Coronary artery (tissue), 2 donors: Measurements from ENCODE around the gene ZNF358.

ENCODE experiments used
- DNase-seq: peaks from one replicate; pipeline ENCODE4 v3.0.0-alpha.2; 2017; ENCODE audit warnings: low spot score
- H3K27ac ChIP-seq, 2 donors: fragments of 200-600 bp; sonication (generic); one replicate each; pipeline ENCODE4 v1.5.1; 2016 to 2019
- H3K4me3 ChIP-seq: fragments of 200-600 bp; sonication (generic); 2 replicates; pipeline ENCODE4 v1.5.1; 2016; ENCODE audit warnings: mild to moderate bottlenecking, moderate library complexity
- CTCF ChIP-seq: fragments of 200-600 bp; sonication (generic); IDR thresholded peaks from one replicate; pipeline ENCODE4 v1.5.1; 2019; ENCODE audit warnings: antibody characterized with exemption

Gene ZNF358

GRCh38 chr19:7526059-7526929 lies 10.4 kb downstream of the ZNF358 start:
- DNase-seq: peak; percentile 67
- H3K27ac ChIP-seq: no peak overlapping the region
- no peak overlapping the region for H3K4me3 ChIP-seq
- TF ChIP-seq CTCF: no peak

- peak overlapping the region in 1 of 2 donors; percentile 25 for H3K27ac ChIP-seq
- no peak for TF ChIP-seq CTCF
- peak; percentile 74 for DNase-seq
- H3K4me3 ChIP-seq: no peak overlapping the region
These were observed 11.8 kb downstream of the ZNF358 start for GRCh38 chr19:7527516-7528191.

DNA sequence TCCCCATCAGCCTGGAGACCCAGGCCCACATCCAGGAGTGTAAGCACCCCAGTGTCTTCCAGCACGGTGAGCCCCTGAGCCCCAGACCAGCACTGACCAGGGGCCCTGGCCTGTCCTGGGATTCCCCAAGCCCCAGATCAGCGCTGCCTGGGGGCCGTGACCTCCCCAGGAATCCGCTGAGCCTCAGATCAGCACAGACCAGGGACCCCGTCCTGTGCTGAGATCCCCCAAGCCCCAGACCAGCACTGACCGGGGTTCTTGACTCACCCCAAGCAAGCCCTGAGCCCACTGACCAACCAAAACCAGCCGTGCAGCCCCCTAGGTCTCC lies 12.3 kb downstream of the ZNF358 start:
- no peak for TF ChIP-seq CTCF
- H3K4me3 ChIP-seq: no peak overlapping the region
- H3K27ac ChIP-seq: peak overlapping the region in 1 of 2 donors; percentile 25
- DNase-seq: peak; percentile 65

GRCh38 chr19:7528522-7529245 lies 12.8 kb downstream of the ZNF358 start:
- DNase-seq: no peak
- H3K4me3 ChIP-seq: no peak overlapping the region
- no peak overlapping the region for H3K27ac ChIP-seq
- no peak for TF ChIP-seq CTCF

- Histone ChIP-seq H3K27ac (no peak overlapping the region), H3K4me3 (no peak overlapping the region)
- TF ChIP-seq CTCF: no peak
- DNase-seq: no peak
These were observed 13.3 kb downstream of the ZNF358 start for GRCh38 chr19:7529246-7529600.

DNA sequence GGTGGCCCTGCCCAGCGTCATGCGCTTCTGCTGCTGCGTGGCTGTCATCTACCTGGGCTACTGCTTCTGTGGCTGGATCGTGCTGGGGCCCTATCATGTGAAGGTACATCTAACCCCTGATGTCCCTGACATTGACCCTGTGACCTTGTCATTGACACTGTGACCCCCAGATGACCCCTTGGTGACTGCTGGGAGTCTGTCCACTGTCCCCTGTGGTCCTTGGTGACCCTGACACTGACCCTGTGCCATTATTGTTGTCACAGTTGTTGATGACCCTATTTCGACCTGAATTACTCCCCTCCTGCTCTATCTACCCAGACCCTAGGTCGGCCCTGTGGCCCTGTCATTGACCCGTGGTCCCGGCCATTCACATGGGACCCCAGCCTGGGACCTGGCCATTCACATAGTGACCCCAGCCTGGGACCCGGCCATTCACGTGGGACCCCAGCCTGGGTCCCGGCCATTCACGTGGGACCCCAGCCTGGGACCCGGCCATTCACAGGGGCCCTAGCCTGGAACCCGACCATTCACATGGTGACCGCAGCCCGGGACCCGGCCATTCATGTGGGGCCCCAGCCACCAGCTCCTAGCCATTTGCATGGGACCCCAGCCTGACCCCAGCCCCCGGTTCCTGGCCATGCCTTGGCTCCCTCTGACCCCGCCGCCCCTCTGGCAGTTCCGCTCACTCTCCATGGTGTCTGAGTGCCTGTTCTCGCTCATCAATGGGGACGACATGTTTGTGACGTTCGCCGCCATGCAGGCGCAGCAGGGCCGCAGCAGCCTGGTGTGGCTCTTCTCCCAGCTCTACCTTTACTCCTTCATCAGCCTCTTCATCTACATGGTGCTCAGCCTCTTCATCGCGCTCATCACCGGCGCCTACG lies 13.9 kb downstream of the ZNF358 start:
- TF ChIP-seq CTCF: no peak
- no peak overlapping the region for H3K27ac ChIP-seq
- DNase-seq: no peak

More for the DNA sequence above, 13.9 kb downstream of the ZNF358 start:
- no peak overlapping the region for H3K4me3 ChIP-seq
